ENCODE results near the gene CLBA1. TPM values are rescaled to one million over a fixed set of nuclear protein-coding genes. Genes with fewer than 3 reads are reported as not detected.

CLBA1 gene
- total and polyA plus RNA-seq, 9 of the 15 experiments (the other 6 are each of a cell fraction or from before 2014, with no cell fraction given) = 0.04 to 3.9 (median 2.6) TPM

DNA sequence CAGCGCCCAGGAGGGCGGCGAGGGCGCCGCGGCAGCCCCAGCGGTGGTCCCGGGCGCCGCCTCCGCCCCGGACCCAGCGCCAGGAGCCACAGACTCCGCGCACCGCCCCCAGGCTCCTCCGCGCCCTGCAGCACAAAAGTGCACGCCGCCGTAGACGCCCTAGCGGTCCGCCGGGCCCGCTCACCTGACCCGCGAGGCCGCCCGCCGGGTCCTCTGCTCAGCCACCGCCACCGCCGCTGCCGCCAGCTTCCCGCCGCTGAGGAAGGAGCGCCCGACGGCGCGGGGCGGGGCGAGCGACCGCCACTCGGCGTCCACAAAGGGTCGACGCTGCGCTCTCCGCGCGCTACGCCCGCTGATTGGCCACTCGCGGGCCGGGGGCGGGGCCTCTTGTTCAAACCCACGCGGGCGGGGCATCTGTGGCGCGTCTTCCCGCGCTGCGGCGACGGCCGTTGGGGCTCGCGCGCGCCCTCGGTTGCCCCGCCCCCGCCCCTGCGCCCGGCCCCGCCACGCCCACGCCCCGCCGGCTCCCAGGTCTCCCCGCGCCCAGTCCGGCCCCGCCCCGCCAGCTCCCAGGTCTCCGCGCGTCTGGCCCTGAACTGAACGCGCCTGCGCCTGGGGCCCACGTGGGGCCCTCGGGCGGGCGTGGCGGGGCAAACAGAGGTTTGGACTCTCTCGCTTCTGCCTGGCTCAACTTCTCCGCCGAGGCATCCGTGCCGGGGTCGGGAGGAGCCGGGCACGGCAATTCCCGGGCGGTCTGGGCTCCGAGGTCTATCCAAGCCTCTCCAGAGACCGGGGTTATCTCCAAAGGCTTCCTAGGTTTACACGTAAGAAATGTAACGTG is 35.4 kb downstream of the CLBA1 start, which contains the start of gene CDCA4 (continued):
- TF ChIP-seq, protein P1, sequence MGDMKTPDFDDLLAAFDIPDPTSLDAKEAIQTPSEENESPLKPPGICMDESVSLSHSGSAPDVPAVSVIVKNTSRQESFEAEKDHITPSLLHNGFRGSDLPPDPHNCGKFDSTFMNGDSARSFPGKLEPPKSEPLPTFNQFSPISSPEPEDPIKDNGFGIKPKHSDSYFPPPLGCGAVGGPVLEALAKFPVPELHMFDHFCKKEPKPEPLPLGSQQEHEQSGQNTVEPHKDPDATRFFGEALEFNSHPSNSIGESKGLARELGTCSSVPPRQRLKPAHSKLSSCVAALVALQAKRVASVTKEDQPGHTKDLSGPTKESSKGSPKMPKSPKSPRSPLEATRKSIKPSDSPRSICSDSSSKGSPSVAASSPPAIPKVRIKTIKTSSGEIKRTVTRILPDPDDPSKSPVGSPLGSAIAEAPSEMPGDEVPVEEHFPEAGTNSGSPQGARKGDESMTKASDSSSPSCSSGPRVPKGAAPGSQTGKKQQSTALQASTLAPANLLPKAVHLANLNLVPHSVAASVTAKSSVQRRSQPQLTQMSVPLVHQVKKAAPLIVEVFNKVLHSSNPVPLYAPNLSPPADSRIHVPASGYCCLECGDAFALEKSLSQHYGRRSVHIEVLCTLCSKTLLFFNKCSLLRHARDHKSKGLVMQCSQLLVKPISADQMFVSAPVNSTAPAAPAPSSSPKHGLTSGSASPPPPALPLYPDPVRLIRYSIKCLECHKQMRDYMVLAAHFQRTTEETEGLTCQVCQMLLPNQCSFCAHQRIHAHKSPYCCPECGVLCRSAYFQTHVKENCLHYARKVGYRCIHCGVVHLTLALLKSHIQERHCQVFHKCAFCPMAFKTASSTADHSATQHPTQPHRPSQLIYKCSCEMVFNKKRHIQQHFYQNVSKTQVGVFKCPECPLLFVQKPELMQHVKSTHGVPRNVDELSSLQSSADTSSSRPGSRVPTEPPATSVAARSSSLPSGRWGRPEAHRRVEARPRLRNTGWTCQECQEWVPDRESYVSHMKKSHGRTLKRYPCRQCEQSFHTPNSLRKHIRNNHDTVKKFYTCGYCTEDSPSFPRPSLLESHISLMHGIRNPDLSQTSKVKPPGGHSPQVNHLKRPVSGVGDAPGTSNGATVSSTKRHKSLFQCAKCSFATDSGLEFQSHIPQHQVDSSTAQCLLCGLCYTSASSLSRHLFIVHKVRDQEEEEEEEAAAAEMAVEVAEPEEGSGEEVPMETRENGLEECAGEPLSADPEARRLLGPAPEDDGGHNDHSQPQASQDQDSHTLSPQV (IDR thresholded peaks at IDR 0.05) = no peak
- no peak for TF ChIP-seq ATF2 (CRISPR knock-in tag; IDR thresholded peaks at IDR 0.05)
- no peak for TF ChIP-seq PURB (CRISPR knock-in tag; IDR thresholded peaks at IDR 0.05; ENCODE audit: low read depth)
- TF ChIP-seq SIN3B (IDR thresholded peaks at IDR 0.05; ENCODE audit: low read depth) = no peak
- no peak for TF ChIP-seq ZNF79 (CRISPR knock-in tag; IDR thresholded peaks at IDR 0.05; ENCODE audit: low read depth)
- no peak for TF ChIP-seq RBM22 (IDR thresholded peaks at IDR 0.05; ENCODE audit: low read depth, low read length, poor library complexity, severe bottlenecking)
- TF ChIP-seq NONO (IDR thresholded peaks at IDR 0.05; ENCODE audit: low read depth in 2 of 2, low read length in 1 of 2) = peak in 1 of 2 experiments; percentile 64; a peak in 3 of 4 replicates
- TF ChIP-seq BRCA1 (IDR thresholded peaks at IDR 0.05) = no peak
- no peak for TF ChIP-seq BRCA1 (CRISPR knock-in tag; IDR thresholded peaks at IDR 0.05)
- TF ChIP-seq ZC3H8 (IDR thresholded peaks at IDR 0.05) = no peak
- TF ChIP-seq HLTF (IDR thresholded peaks at IDR 0.05) = no peak
- TF ChIP-seq COPS2 (conservative IDR thresholded peaks at IDR 0.05) = no peak
- TF ChIP-seq ZZZ3 (IDR thresholded peaks at IDR 0.05) = no peak
- TF ChIP-seq, protein P2, sequence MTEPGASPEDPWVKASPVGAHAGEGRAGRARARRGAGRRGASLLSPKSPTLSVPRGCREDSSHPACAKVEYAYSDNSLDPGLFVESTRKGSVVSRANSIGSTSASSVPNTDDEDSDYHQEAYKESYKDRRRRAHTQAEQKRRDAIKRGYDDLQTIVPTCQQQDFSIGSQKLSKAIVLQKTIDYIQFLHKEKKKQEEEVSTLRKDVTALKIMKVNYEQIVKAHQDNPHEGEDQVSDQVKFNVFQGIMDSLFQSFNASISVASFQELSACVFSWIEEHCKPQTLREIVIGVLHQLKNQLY (CRISPR knock-in tag; conservative IDR thresholded peaks at IDR 0.05) = no peak
- TF ChIP-seq RBM14 (IDR thresholded peaks at IDR 0.05; ENCODE audit: borderline replicate concordance, insufficient read depth, low read depth, low read length) = no peak
- TF ChIP-seq MAFF (IDR thresholded peaks at IDR 0.05; ENCODE audit: low read length) = no peak
- TF ChIP-seq ZKSCAN8 (CRISPR knock-in tag; IDR thresholded peaks at IDR 0.05) = no peak
- no peak for TF ChIP-seq PYGO2 (tag; IDR thresholded peaks at IDR 0.05)
- TF ChIP-seq SOX6 (IDR thresholded peaks at IDR 0.05) = no peak
- TF ChIP-seq ILF3 (IDR thresholded peaks at IDR 0.05; ENCODE audit: borderline replicate concordance) = no peak
- no peak; a peak in 1 of 4 replicates for TF ChIP-seq ZNF639 (CRISPR knock-in tag; conservative IDR thresholded peaks at IDR 0.05 in 1 of 2, IDR thresholded peaks at IDR 0.05 in 1 of 2)

All from K562 (cell line).